Measurements from ENCODE around the gene LEMD2. TPM values are rescaled to one million over a fixed set of nuclear protein-coding genes. Genes with fewer than 3 reads are reported as not detected.

The LEMD2 gene
- polyA plus RNA-seq, 1 donor (not counting 4 experiments of a cell fraction or from before 2014, with no cell fraction given), result 48.6 TPM

GRCh38 chr6:33739571-33739970 lies 49.4 kb downstream of the LEMD2 start:
- H3K4me1 ChIP-seq (ENCODE audit: control insufficient read depth, extremely low read depth, insufficient read depth, low read length), result peaks cover 8% of the 10 kb centered on the region
- no peak overlapping the region for H3K27ac ChIP-seq (ENCODE audit: control insufficient read depth, insufficient read depth, low read length)
- H3K9me3 ChIP-seq (ENCODE audit: control insufficient read depth, low read depth, low read length), result no peaks in the 10 kb centered on the region
- dilution Hi-C loops (cut with MboI; ENCODE audit: extremely low pct_ligation_motif_present, low sequenced_read_pairs), result no loop called here
- no peaks in the 10 kb centered on the region for H3K36me3 ChIP-seq (ENCODE audit: control insufficient read depth in 2 of 2, extremely low read depth in 1 of 2, insufficient read depth in 2 of 2, low read length in 2 of 2)
- H2AFZ ChIP-seq (ENCODE audit: control insufficient read depth, low read length), result no peak overlapping the region
- no peak overlapping the region for H3K9ac ChIP-seq (ENCODE audit: control insufficient read depth, extremely low read depth, insufficient read depth, low read length)
- no peak for DNase-seq (ENCODE audit: low read depth, low spot score)
- TF ChIP-seq EZH2 (IDR thresholded peaks at IDR 0.05; ENCODE audit: low read length), result no peak
- no peak for TF ChIP-seq CTCF (optimal IDR thresholded peaks at IDR 0.05 in 1 of 3, IDR thresholded peaks at IDR 0.05 in 1 of 3, conservative IDR thresholded peaks at IDR 0.05 in 1 of 3; ENCODE audit: extremely low read depth in 1 of 3, insufficient read depth in 2 of 3, low read length in 3 of 3)
- H3K27me3 ChIP-seq (ENCODE audit: control insufficient read depth, extremely low read depth, insufficient read depth, low read length), result peaks cover 5% of the 10 kb centered on the region
- H3K9me1 ChIP-seq (ENCODE audit: control insufficient read depth, extremely low read depth, insufficient read depth, low read length), result peaks cover 2% of the 10 kb centered on the region
- H4K20me1 ChIP-seq (ENCODE audit: control insufficient read depth, extremely low read depth, insufficient read depth, low read length), result no peaks in the 10 kb centered on the region
- no peak overlapping the region for H3K4me3 ChIP-seq (ENCODE audit: control insufficient read depth in 2 of 3, extremely low read depth in 1 of 3, insufficient read depth in 2 of 3, low read depth in 1 of 3, low read length in 3 of 3)
- FAIRE-seq, result no peak
- no peaks in the 10 kb centered on the region for H3K79me2 ChIP-seq (ENCODE audit: control insufficient read depth, insufficient read depth, low read length)
- no peak overlapping the region for H3K4me2 ChIP-seq (ENCODE audit: control insufficient read depth, extremely low read depth, insufficient read depth, low read depth, low read length)

GRCh38 chr6:33738879-33739278 lies 50.1 kb downstream of the LEMD2 start:
- Histone ChIP-seq H3K27me3 (ENCODE audit: control insufficient read depth, extremely low read depth, insufficient read depth, low read length) (peaks cover 5% of the 10 kb centered on the region), H3K27ac (ENCODE audit: control insufficient read depth, insufficient read depth, low read length) (no peak overlapping the region), H3K4me3 (ENCODE audit: control insufficient read depth in 2 of 3, extremely low read depth in 1 of 3, insufficient read depth in 2 of 3, low read depth in 1 of 3, low read length in 3 of 3) (no peak overlapping the region), H3K79me2 (ENCODE audit: control insufficient read depth, insufficient read depth, low read length) (no peaks in the 10 kb centered on the region), H3K4me2 (ENCODE audit: control insufficient read depth, extremely low read depth, insufficient read depth, low read depth, low read length) (no peak overlapping the region), H3K9me3 (ENCODE audit: control insufficient read depth, low read depth, low read length) (no peaks in the 10 kb centered on the region), H3K36me3 (ENCODE audit: control insufficient read depth in 2 of 2, extremely low read depth in 1 of 2, insufficient read depth in 2 of 2, low read length in 2 of 2) (no peaks in the 10 kb centered on the region), H3K9ac (ENCODE audit: control insufficient read depth, extremely low read depth, insufficient read depth, low read length) (no peak overlapping the region), H3K4me1 (ENCODE audit: control insufficient read depth, extremely low read depth, insufficient read depth, low read length) (peaks cover 1% of the 10 kb centered on the region), H4K20me1 (ENCODE audit: control insufficient read depth, extremely low read depth, insufficient read depth, low read length) (no peaks in the 10 kb centered on the region), H2AFZ (ENCODE audit: control insufficient read depth, low read length) (no peak overlapping the region), H3K9me1 (ENCODE audit: control insufficient read depth, extremely low read depth, insufficient read depth, low read length) (no peaks in the 10 kb centered on the region)
- FAIRE-seq (no peak), DNase-seq (ENCODE audit: low read depth, low spot score) (no peak)
- no peak for TF ChIP-seq CTCF (optimal IDR thresholded peaks at IDR 0.05 in 1 of 3, IDR thresholded peaks at IDR 0.05 in 1 of 3, conservative IDR thresholded peaks at IDR 0.05 in 1 of 3; ENCODE audit: extremely low read depth in 1 of 3, insufficient read depth in 2 of 3, low read length in 3 of 3)
- no peak for TF ChIP-seq EZH2 (IDR thresholded peaks at IDR 0.05; ENCODE audit: low read length)
- dilution Hi-C loops (cut with MboI; ENCODE audit: extremely low pct_ligation_motif_present, low sequenced_read_pairs), result no loop called here

Data from keratinocyte (primary cell).